ENCODE results near the gene CGAS.

The CGAS gene

GRCh38 chr6:73452107-73452461 lies at the start of gene CGAS:
TSS of gene CGAS (minus strand) at chr6:73452297. CDS start at chr6:73452181, 116 bp downstream.
- no peaks in the 10 kb centered on the region for H3K9me3 ChIP-seq (ENCODE audit: control insufficient read depth, insufficient read depth, low read length)
- TF ChIP-seq EZH2phosphoT487 (IDR thresholded peaks at IDR 0.05; ENCODE audit: borderline replicate concordance, low read length) (no peak), CTCF (IDR thresholded peaks at IDR 0.05; ENCODE audit: low read depth, low read length, poor library complexity, severe bottlenecking) (no peak)
- H3K27me3 ChIP-seq (ENCODE audit: control insufficient read depth, low read length), result peaks cover 2% of the 10 kb centered on the region; the same call in 1 of the 2 replicates
- H3K9me2 ChIP-seq (replicated peaks; ENCODE audit: control insufficient read depth, low read length), result no peaks in the 10 kb centered on the region
- peaks cover 8% of the 10 kb centered on the region for H3F3A ChIP-seq (ENCODE audit: control insufficient read depth, insufficient read depth)
- H3K36me3 ChIP-seq (ENCODE audit: control insufficient read depth, low read length), result peaks cover 4% of the 10 kb centered on the region; the same call in 1 of the 2 replicates
- peak within 1 kb of the TSS; percentile 83 for H3K27ac ChIP-seq (ENCODE audit: low read depth, low read length)
- H3K4me2 ChIP-seq (ENCODE audit: low read length), result peak within 1 kb of the TSS; percentile 88
- H4K20me1 ChIP-seq (ENCODE audit: control insufficient read depth, insufficient read depth, low read depth, low read length), result no peaks in the 10 kb centered on the region
- H3K79me2 ChIP-seq (ENCODE audit: control insufficient read depth, low read length), result peaks cover 50% of the 10 kb centered on the region
- peaks cover 27% of the 10 kb centered on the region for H3K4me1 ChIP-seq (ENCODE audit: control insufficient read depth, low read length)
- peak within 1 kb of the TSS; percentile 84 for H3K4me3 ChIP-seq (ENCODE audit: low read length)

GRCh38 chr6:73497915-73498314 lies 45.8 kb upstream of the CGAS start:
- no peaks in the 10 kb centered on the region for H3K4me1 ChIP-seq (ENCODE audit: control insufficient read depth, low read length)
- peaks cover 7% of the 10 kb centered on the region; the same call in 1 of the 2 replicates for H3F3A ChIP-seq (ENCODE audit: control insufficient read depth, insufficient read depth)
- no peak overlapping the region for H3K27ac ChIP-seq (ENCODE audit: low read depth, low read length)
- H4K20me1 ChIP-seq (ENCODE audit: control insufficient read depth, insufficient read depth, low read depth, low read length), result no peaks in the 10 kb centered on the region
- H3K9me2 ChIP-seq (replicated peaks; ENCODE audit: control insufficient read depth, low read length), result no peaks in the 10 kb centered on the region
- peaks cover 67% of the 10 kb centered on the region for H3K36me3 ChIP-seq (ENCODE audit: control insufficient read depth, low read length)
- H3K9me3 ChIP-seq (ENCODE audit: control insufficient read depth, insufficient read depth, low read length), result no peaks in the 10 kb centered on the region
- no peak overlapping the region for H3K4me3 ChIP-seq (ENCODE audit: low read length)
- no peak overlapping the region for H3K4me2 ChIP-seq (ENCODE audit: low read length)
- no peaks in the 10 kb centered on the region for H3K79me2 ChIP-seq (ENCODE audit: control insufficient read depth, low read length)
- TF ChIP-seq EZH2phosphoT487 (IDR thresholded peaks at IDR 0.05; ENCODE audit: borderline replicate concordance, low read length) (no peak), CTCF (IDR thresholded peaks at IDR 0.05; ENCODE audit: low read depth, low read length, poor library complexity, severe bottlenecking) (no peak)
- no peaks in the 10 kb centered on the region for H3K27me3 ChIP-seq (ENCODE audit: control insufficient read depth, low read length)

- Histone ChIP-seq H3K36me3 (ENCODE audit: control insufficient read depth, low read length) (peaks cover 75% of the 10 kb centered on the region), H3K9me2 (replicated peaks; ENCODE audit: control insufficient read depth, low read length) (no peaks in the 10 kb centered on the region), H4K20me1 (ENCODE audit: control insufficient read depth, insufficient read depth, low read depth, low read length) (no peaks in the 10 kb centered on the region), H3K27ac (ENCODE audit: low read depth, low read length) (no peak overlapping the region), H3K4me1 (ENCODE audit: control insufficient read depth, low read length) (no peaks in the 10 kb centered on the region), H3K27me3 (ENCODE audit: control insufficient read depth, low read length) (no peaks in the 10 kb centered on the region), H3K4me3 (ENCODE audit: low read length) (no peak overlapping the region), H3K9me3 (ENCODE audit: control insufficient read depth, insufficient read depth, low read length) (0 out of 2 replicates have a peak, but pooled peaks cover 4% of the 10 kb centered on the region), H3K79me2 (ENCODE audit: control insufficient read depth, low read length) (peaks cover 12% of the 10 kb centered on the region), H3K4me2 (ENCODE audit: low read length) (no peak overlapping the region), H3F3A (ENCODE audit: control insufficient read depth, insufficient read depth) (no peaks in the 10 kb centered on the region)
- no peak for TF ChIP-seq EZH2phosphoT487 (IDR thresholded peaks at IDR 0.05; ENCODE audit: borderline replicate concordance, low read length)
- no peak for TF ChIP-seq CTCF (IDR thresholded peaks at IDR 0.05; ENCODE audit: low read depth, low read length, poor library complexity, severe bottlenecking)
Observed at GRCh38 chr6:73491377-73491776, 39.3 kb upstream of the CGAS start.

Measured in DOHH2 (cell line).